Neuronal stem cell (in vitro differentiated cells): ENCODE measurements around the gene MSI1.

Experiments used
- DNase-seq: peaks from one replicate; pipeline ENCODE4 v3.0.0-alpha.2; 2013; ENCODE audit warnings: low spot score
- H2AFZ ChIP-seq: one replicate; pipeline ENCODE4 v1.6.1; 2013; ENCODE audit warnings: mild to moderate bottlenecking, low read length, inconsistent platforms
- H2AK5ac ChIP-seq: 2 replicates; pipeline ENCODE4 v1.6.1; 2013; ENCODE audit warnings: low read depth, mild to moderate bottlenecking, inconsistent platforms, low read length, moderate library complexity, mixed read lengths
- H2BK120ac ChIP-seq: 2 replicates; pipeline ENCODE4 v1.6.1; 2013; ENCODE audit warnings: low read depth, mild to moderate bottlenecking, inconsistent platforms, low read length, moderate library complexity, mixed read lengths
- H2BK12ac ChIP-seq: one replicate; pipeline ENCODE4 v1.6.1; 2013; ENCODE audit warnings: low read length, inconsistent platforms
- H2BK15ac ChIP-seq: 2 replicates; pipeline ENCODE4 v1.6.1; 2013; ENCODE audit warnings: mild to moderate bottlenecking, low read length, inconsistent platforms, mixed read lengths
- H2BK5ac ChIP-seq: one replicate; pipeline ENCODE4 v1.6.1; 2013; ENCODE audit warnings: inconsistent platforms, mild to moderate bottlenecking, low read length, moderate library complexity
- H3K14ac ChIP-seq: one replicate; pipeline ENCODE4 v1.6.1; 2013; ENCODE audit warnings: low read length, inconsistent platforms
- H3K18ac ChIP-seq: 2 replicates; pipeline ENCODE4 v1.6.1; 2013; ENCODE audit warnings: low read length, inconsistent platforms
- H3K23ac ChIP-seq: 2 replicates; pipeline ENCODE4 v1.6.1; 2013; ENCODE audit warnings: low read depth, mild to moderate bottlenecking, mixed read lengths, low read length, inconsistent platforms; ENCODE audit not compliant: poor library complexity
- H3K27ac ChIP-seq: replicated peaks from 3 replicates; pipeline ENCODE4 v1.5.1; 2013; ENCODE audit warnings: low read length, inconsistent platforms
- H3K27me3 ChIP-seq, 3 experiments: 2 replicates each; pipeline ENCODE4 v1.6.1; 2013; ENCODE audit warnings: low read length in 3 of 3, mild to moderate bottlenecking in 2 of 3, inconsistent platforms in 1 of 3, low read depth in 1 of 3, mixed read lengths in 1 of 3, moderate library complexity in 1 of 3; ENCODE audit not compliant: control insufficient read depth in 3 of 3, insufficient read depth in 3 of 3
- H3K36me3 ChIP-seq, 2 donors: replicated peaks in 1 of 2; 2 replicates each; pipeline ENCODE4 v1.6.1; 2013; ENCODE audit warnings: low read length in 2 of 2; ENCODE audit not compliant: control insufficient read depth in 2 of 2, insufficient read depth in 2 of 2
- H3K4ac ChIP-seq: 2 replicates; pipeline ENCODE4 v1.6.1; 2013; ENCODE audit warnings: inconsistent platforms, mild to moderate bottlenecking, low read length, moderate library complexity
- H3K4me1 ChIP-seq, 2 donors: 1 replicate in 1 of 2; 2 replicates in 1 of 2; pipeline ENCODE4 v1.6.1; 2013; ENCODE audit warnings: low read length in 2 of 2, low read depth in 1 of 2; ENCODE audit not compliant: control insufficient read depth in 2 of 2, insufficient read depth in 1 of 2
- H3K4me2 ChIP-seq: one replicate; pipeline ENCODE4 v1.6.1; 2013; ENCODE audit warnings: mild to moderate bottlenecking, low read length, inconsistent platforms; ENCODE audit not compliant: insufficient read depth, poor library complexity, severe bottlenecking
- H3K4me3 ChIP-seq, 2 donors: 2 replicates each; pipeline ENCODE4 v1.5.1; 2013; ENCODE audit warnings: low read length in 2 of 2, mild to moderate bottlenecking in 2 of 2, inconsistent platforms in 1 of 2, moderate library complexity in 1 of 2
- H3K79me1 ChIP-seq: one replicate; pipeline ENCODE4 v1.6.1; 2013; ENCODE audit warnings: low read depth, mild to moderate bottlenecking, inconsistent platforms, low read length, moderate library complexity
- H3K9ac ChIP-seq: one replicate; pipeline ENCODE4 v1.6.1; 2013; ENCODE audit warnings: mild to moderate bottlenecking, low read depth, low read length, inconsistent platforms; ENCODE audit not compliant: poor library complexity
- H3K9me3 ChIP-seq, 2 donors: replicated peaks in 1 of 2; 2 replicates each; pipeline versions ENCODE3 to v1.6.1; 2013; ENCODE audit warnings: low read length in 2 of 2, mild to moderate bottlenecking in 2 of 2, inconsistent platforms in 1 of 2, low read depth in 1 of 2, mixed read lengths in 1 of 2, moderate library complexity in 1 of 2; ENCODE audit not compliant: control insufficient read depth in 2 of 2, insufficient read depth in 1 of 2
- H4K8ac ChIP-seq: one replicate; pipeline ENCODE4 v1.6.1; 2013; ENCODE audit warnings: low read depth, mild to moderate bottlenecking, inconsistent platforms, low read length, moderate library complexity
- H4K91ac ChIP-seq: one replicate; pipeline ENCODE4 v1.6.1; 2013; ENCODE audit warnings: low read length, low read depth, mild to moderate bottlenecking, inconsistent platforms; ENCODE audit not compliant: poor library complexity
- WGBS, 2 donors: extraction: QIAGEN DNeasy Blood & Tissue Kit; methylation state at CpG; one replicate each; pipeline ENCODE4 v1.1.7; 2013; ENCODE audit warnings: missing lambda C conversion rate in 2 of 2, mixed read lengths in 1 of 2; ENCODE audit not compliant: insufficient read length in 2 of 2, insufficient replicate concordance in 1 of 2; ENCODE audit errors: extremely low coverage in 2 of 2; 5-methylcytosine and 5-hydroxymethylcytosine counted together

Gene MSI1

GRCh38 chr12:120370343-120371243, 1.6 kb upstream of the MSI1 start:
- H3K79me1 ChIP-seq: peaks cover 6% of the 10 kb centered on the region
- peak overlapping the region; percentile 87 for H2BK15ac ChIP-seq
- H3K4me3 ChIP-seq: peak overlapping the region; percentile 89
- no peak overlapping the region for H4K8ac ChIP-seq
- no peak overlapping the region for H4K91ac ChIP-seq
- no peak overlapping the region for H3K9ac ChIP-seq
- no peaks in the 10 kb centered on the region for H3K9me3 ChIP-seq
- H3K14ac ChIP-seq: no peak overlapping the region
- H3K27me3 ChIP-seq: no peaks in the 10 kb centered on the region
- H2AK5ac ChIP-seq: peak overlapping the region; percentile 77
- H2BK12ac ChIP-seq: no peak overlapping the region
- H2BK120ac ChIP-seq: no peak overlapping the region
- peak overlapping the region; percentile 49 for H3K18ac ChIP-seq
- H3K4me2 ChIP-seq: peak overlapping the region; percentile 73
- DNase-seq: no peak
- no peak overlapping the region for H2AFZ ChIP-seq
- 100% methylated on average over 1 of the region's 7 CpGs; no CpG with 5 or more reads in 1 of the 2 donors for WGBS, 2 donors
- H3K4ac ChIP-seq: no peak overlapping the region
- H3K4me1 ChIP-seq: peaks cover 28 to 35% of the 10 kb centered on the region in 2 donors
- peaks cover 7 to 22% of the 10 kb centered on the region in 2 donors for H3K36me3 ChIP-seq
- H3K27ac ChIP-seq: no peak overlapping the region
- peak overlapping the region; percentile 96 for H2BK5ac ChIP-seq
- no peak overlapping the region for H3K23ac ChIP-seq

DNA sequence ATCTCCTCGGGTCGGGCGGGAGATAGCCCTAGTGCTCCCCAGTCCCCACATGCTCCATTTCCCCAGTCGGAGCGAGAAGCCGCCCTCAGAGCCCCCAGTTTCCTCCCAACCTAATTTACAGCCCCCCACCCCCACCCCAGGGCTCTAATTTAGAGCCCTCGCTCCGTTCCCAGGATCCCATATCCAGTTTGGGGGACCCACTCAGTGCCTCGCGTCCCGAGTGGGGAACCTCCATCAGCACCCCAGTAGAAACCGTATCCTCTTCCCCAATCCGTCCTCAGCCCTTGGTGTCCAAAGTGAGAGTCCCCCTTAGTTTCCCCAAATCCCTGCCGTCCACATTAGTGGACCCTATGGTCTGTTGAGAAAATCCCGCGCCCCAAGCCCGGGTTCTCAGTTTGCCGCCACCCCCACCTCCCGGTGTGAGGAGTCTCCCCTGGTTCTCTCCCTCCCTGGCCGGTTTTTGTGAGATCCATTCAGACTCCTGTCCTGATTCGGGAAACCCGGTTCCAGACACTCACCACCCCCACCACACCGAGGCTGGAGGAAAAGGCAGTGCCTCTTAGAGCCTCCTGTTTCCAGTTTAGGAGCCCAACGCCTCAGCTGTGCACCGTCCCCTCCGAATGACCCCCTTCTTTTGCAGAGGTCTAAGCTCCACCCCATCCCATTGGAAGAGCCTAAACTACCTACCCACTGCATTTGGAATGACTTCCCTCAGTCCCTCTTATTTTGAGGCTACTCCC, 809 bp upstream of the MSI1 start:
- Histone ChIP-seq H2AK5ac (peak overlapping the region; percentile 77), H3K4me3 (peak overlapping the region; percentile 89)
- no CpG with 5 or more reads among the region's 26 CpGs for WGBS, 2 donors

GRCh38 chr12:120367924-120368788, 808 bp downstream of the MSI1 start:
- peak overlapping the region; percentile 98 for H3K18ac ChIP-seq
- H4K8ac ChIP-seq: no peak overlapping the region
- peak overlapping the region; percentile 90 for H2BK120ac ChIP-seq
- peak overlapping the region; percentile 25 for H4K91ac ChIP-seq
- peak overlapping the region; percentile 51 for H3K14ac ChIP-seq
- peak overlapping the region; percentile 69 for H2BK15ac ChIP-seq
- H3K23ac ChIP-seq: peak overlapping the region; percentile 87
- H2AFZ ChIP-seq: no peak overlapping the region
- peak overlapping the region; percentile 89 to 91 for H3K4me3 ChIP-seq
- no peaks in the 10 kb centered on the region for H3K9me3 ChIP-seq
- H2BK12ac ChIP-seq: no peak overlapping the region
- peak overlapping the region; percentile 83 for H3K4me2 ChIP-seq
- peak overlapping the region; percentile 43 for H3K4ac ChIP-seq
- peaks cover 44 to 54% of the 10 kb centered on the region in 2 donors for H3K4me1 ChIP-seq
- peak overlapping the region; percentile 93 for H2AK5ac ChIP-seq
- peak overlapping the region; percentile 97 for H3K9ac ChIP-seq
- peaks cover 12% of the 10 kb centered on the region for H3K79me1 ChIP-seq
- DNase-seq: no peak
- H3K36me3 ChIP-seq: peaks cover 20 to 47% of the 10 kb centered on the region in 2 donors
- peak overlapping the region; percentile 96 for H2BK5ac ChIP-seq
- WGBS, 2 donors: no CpG with 5 or more reads among the region's 86 CpGs
- peak overlapping the region; percentile 78 for H3K27ac ChIP-seq
- H3K27me3 ChIP-seq: no peaks in the 10 kb centered on the region

More for the DNA sequence above, 809 bp upstream of the MSI1 start:
- peaks cover 8% of the 10 kb centered on the region for H3K79me1 ChIP-seq
- peak overlapping the region; percentile 78 for H2BK120ac ChIP-seq
- H4K91ac ChIP-seq: peak overlapping the region; percentile 38
- H3K9me3 ChIP-seq: no peaks in the 10 kb centered on the region
- peak overlapping the region; percentile 2 for H2BK12ac ChIP-seq
- peak overlapping the region; percentile 73 for H3K4me2 ChIP-seq
- no peak overlapping the region for H3K23ac ChIP-seq
- no peaks in the 10 kb centered on the region for H3K27me3 ChIP-seq
- no peak for DNase-seq
- peaks cover 29 to 38% of the 10 kb centered on the region in 2 donors for H3K4me1 ChIP-seq
- H3K14ac ChIP-seq: no peak overlapping the region
- H3K36me3 ChIP-seq: peaks cover 13 to 31% of the 10 kb centered on the region in 2 donors
- peak overlapping the region; percentile 96 for H3K18ac ChIP-seq
- peak overlapping the region; percentile 71 for H3K9ac ChIP-seq
- peak overlapping the region; percentile 38 for H3K27ac ChIP-seq
- H2BK15ac ChIP-seq: peak overlapping the region; percentile 87
- H3K4ac ChIP-seq: no peak overlapping the region
- peak overlapping the region; percentile 35 for H2AFZ ChIP-seq
- H4K8ac ChIP-seq: no peak overlapping the region
- peak overlapping the region; percentile 96 for H2BK5ac ChIP-seq
